ENCODE data around the gene PLPP1. TPM values are rescaled to one million over a fixed set of nuclear protein-coding genes. Genes with fewer than 3 reads are reported as not detected.

PLPP1 gene
- total and polyA plus RNA-seq, 5 donors: 79.8 to 150 (median 96.3) TPM

- no peak overlapping the region for H3K4me3 ChIP-seq (ENCODE audit: low read length)
- H3K4me1 ChIP-seq (ENCODE audit: control insufficient read depth, insufficient read depth, low read length): peaks cover 11% of the 10 kb centered on the region
- H3K27me3 ChIP-seq (ENCODE audit: control insufficient read depth, insufficient read depth): no peaks in the 10 kb centered on the region
- H3K9me3 ChIP-seq (ENCODE audit: control insufficient read depth, low read length): no peaks in the 10 kb centered on the region
- ATAC-seq (peak; percentile 28 to 50), DNase-seq (peak; percentile 40 to 68 (median 60))
- no peak overlapping the region for H3K27ac ChIP-seq (ENCODE audit: low read length)
- intact Hi-C loops (cut with DNase I): loop anchor here in 1 of 4 donors (10.0 kb wide), 1 partner anchor 105 kb away; the partner anchor contains the start of gene PLPP1
- 92% methylated on average over 9 of the region's 9 CpGs for WGBS
Measured at GRCh38 chr5:55429613-55430253, 105.0 kb downstream of the PLPP1 start.

GRCh38 chr5:55429221-55429612 is 105.5 kb downstream of the PLPP1 start:
- Histone ChIP-seq H3K9me3 (ENCODE audit: control insufficient read depth, low read length) (no peaks in the 10 kb centered on the region), H3K27ac (ENCODE audit: low read length) (no peak overlapping the region), H3K4me3 (ENCODE audit: low read length) (no peak overlapping the region), H3K4me1 (ENCODE audit: control insufficient read depth, insufficient read depth, low read length) (peaks cover 11% of the 10 kb centered on the region), H3K27me3 (ENCODE audit: control insufficient read depth, insufficient read depth) (no peaks in the 10 kb centered on the region)
- intact Hi-C loops (cut with DNase I): loop anchor here in 1 of 4 donors (10.0 kb wide), 1 partner anchor 106 kb away; the partner anchor contains the start of gene PLPP1
- WGBS: 48% methylated on average over 2 of the region's 2 CpGs
- ATAC-seq (no peak), DNase-seq (no peak)

GRCh38 chr5:55427157-55427556 is 107.6 kb downstream of the PLPP1 start:
- ATAC-seq (peak; percentile 62 to 77), DNase-seq (peak in 2 of 3 donors; percentile 29 to 33)
- WGBS: 64% methylated on average over 1 of the region's 1 CpG
- Histone ChIP-seq H3K4me1 (ENCODE audit: control insufficient read depth, insufficient read depth, low read length) (peaks cover 14% of the 10 kb centered on the region), H3K4me3 (ENCODE audit: low read length) (no peak overlapping the region), H3K27ac (ENCODE audit: low read length) (no peak overlapping the region), H3K9me3 (ENCODE audit: control insufficient read depth, low read length) (no peaks in the 10 kb centered on the region), H3K27me3 (ENCODE audit: control insufficient read depth, insufficient read depth) (no peaks in the 10 kb centered on the region)
- intact Hi-C loops (cut with DNase I): loop anchor here in 1 of 4 donors (10.0 kb wide), 1 partner anchor 108 kb away; the partner anchor contains the start of gene PLPP1

- no peak for ATAC-seq
- peaks cover 14% of the 10 kb centered on the region for H3K4me1 ChIP-seq (ENCODE audit: control insufficient read depth, insufficient read depth, low read length)
- WGBS: 95% methylated on average over 4 of the region's 4 CpGs
- no peaks in the 10 kb centered on the region for H3K27me3 ChIP-seq (ENCODE audit: control insufficient read depth, insufficient read depth)
- intact Hi-C loops (cut with DNase I): loop anchor here in 1 of 4 donors (10.0 kb wide), 1 partner anchor 108 kb away; the partner anchor contains the start of gene PLPP1
- DNase-seq: no peak
- H3K4me3 ChIP-seq (ENCODE audit: low read length): no peak overlapping the region
- no peaks in the 10 kb centered on the region for H3K9me3 ChIP-seq (ENCODE audit: control insufficient read depth, low read length)
- peak overlapping the region; percentile 48 for H3K27ac ChIP-seq (ENCODE audit: low read length)
Measured at GRCh38 chr5:55426455-55426854, 108.3 kb downstream of the PLPP1 start.

- Histone ChIP-seq H3K27me3 (ENCODE audit: control insufficient read depth, insufficient read depth) (no peaks in the 10 kb centered on the region), H3K27ac (ENCODE audit: low read length) (peak overlapping the region; percentile 21), H3K4me3 (ENCODE audit: low read length) (no peak overlapping the region), H3K9me3 (ENCODE audit: control insufficient read depth, low read length) (no peaks in the 10 kb centered on the region), H3K4me1 (ENCODE audit: control insufficient read depth, insufficient read depth, low read length) (peaks cover 3% of the 10 kb centered on the region)
- ATAC-seq: peak in 1 of 2 donors; percentile 13
- DNase-seq: no peak
- 84% methylated on average over 4 of the region's 4 CpGs for WGBS
- intact Hi-C loops (cut with DNase I): loop anchor here in 1 of 4 donors (10.0 kb wide), 1 partner anchor 114 kb away; the partner anchor contains the start of gene PLPP1
Measured at GRCh38 chr5:55421074-55421529, 113.7 kb downstream of the PLPP1 start.

GRCh38 chr5:55418994-55419968 is 115.5 kb downstream of the PLPP1 start:
- ATAC-seq: no peak

GRCh38 chr5:55416306-55416705 is 118.5 kb downstream of the PLPP1 start:
- intact Hi-C loops (cut with DNase I): no loop called here
- ATAC-seq (no peak), DNase-seq (no peak)
- no peaks in the 10 kb centered on the region for H3K27me3 ChIP-seq (ENCODE audit: control insufficient read depth, insufficient read depth)
- no peaks in the 10 kb centered on the region for H3K9me3 ChIP-seq (ENCODE audit: control insufficient read depth, low read length)
- no peak overlapping the region for H3K27ac ChIP-seq (ENCODE audit: low read length)
- H3K4me3 ChIP-seq (ENCODE audit: low read length): no peak overlapping the region
- no peaks in the 10 kb centered on the region for H3K4me1 ChIP-seq (ENCODE audit: control insufficient read depth, insufficient read depth, low read length)

More at GRCh38 chr5:55418994-55419968, 115.5 kb downstream of the PLPP1 start:
- no peak overlapping the region for H3K4me3 ChIP-seq (ENCODE audit: low read length)
- intact Hi-C loops (cut with DNase I): no loop called here
- no peak overlapping the region for H3K27ac ChIP-seq (ENCODE audit: low read length)
- no peak for DNase-seq
- no peaks in the 10 kb centered on the region for H3K9me3 ChIP-seq (ENCODE audit: control insufficient read depth, low read length)
- H3K4me1 ChIP-seq (ENCODE audit: control insufficient read depth, insufficient read depth, low read length): peaks cover 3% of the 10 kb centered on the region
- no peaks in the 10 kb centered on the region for H3K27me3 ChIP-seq (ENCODE audit: control insufficient read depth, insufficient read depth)

- H3K9me3 ChIP-seq (ENCODE audit: control insufficient read depth, low read length): no peaks in the 10 kb centered on the region
- no peak overlapping the region for H3K27ac ChIP-seq (ENCODE audit: low read length)
- ATAC-seq: no peak
- H3K4me3 ChIP-seq (ENCODE audit: low read length): no peak overlapping the region
- no peaks in the 10 kb centered on the region for H3K4me1 ChIP-seq (ENCODE audit: control insufficient read depth, insufficient read depth, low read length)
- intact Hi-C loops (cut with DNase I): no loop called here
- H3K27me3 ChIP-seq (ENCODE audit: control insufficient read depth, insufficient read depth): no peaks in the 10 kb centered on the region
- DNase-seq: no peak
Measured at GRCh38 chr5:55415071-55415470, 119.7 kb downstream of the PLPP1 start.

- 90% methylated on average over 2 of the region's 2 CpGs for WGBS
- intact Hi-C loops (cut with DNase I): no loop called here
- DNase-seq (no peak), ATAC-seq (no peak)
- Histone ChIP-seq H3K27me3 (ENCODE audit: control insufficient read depth, insufficient read depth) (no peaks in the 10 kb centered on the region), H3K4me3 (ENCODE audit: low read length) (no peak overlapping the region), H3K9me3 (ENCODE audit: control insufficient read depth, low read length) (no peaks in the 10 kb centered on the region), H3K4me1 (ENCODE audit: control insufficient read depth, insufficient read depth, low read length) (no peaks in the 10 kb centered on the region), H3K27ac (ENCODE audit: low read length) (no peak overlapping the region)
Measured at GRCh38 chr5:55413644-55414043, 121.1 kb downstream of the PLPP1 start.

- no peaks in the 10 kb centered on the region for H3K27me3 ChIP-seq (ENCODE audit: control insufficient read depth, insufficient read depth)
- 91% methylated on average over 1 of the region's 1 CpG for WGBS
- ATAC-seq (no peak), DNase-seq (no peak)
- H3K27ac ChIP-seq (ENCODE audit: low read length): no peak overlapping the region
- no peaks in the 10 kb centered on the region for H3K9me3 ChIP-seq (ENCODE audit: control insufficient read depth, low read length)
- intact Hi-C loops (cut with DNase I): no loop called here
- no peak overlapping the region for H3K4me3 ChIP-seq (ENCODE audit: low read length)
- H3K4me1 ChIP-seq (ENCODE audit: control insufficient read depth, insufficient read depth, low read length): peaks cover 2% of the 10 kb centered on the region
Measured at GRCh38 chr5:55411876-55412275, 122.9 kb downstream of the PLPP1 start.

- 69% methylated on average over 3 of the region's 3 CpGs for WGBS
- ATAC-seq (no peak), DNase-seq (no peak)
- H3K9me3 ChIP-seq (ENCODE audit: control insufficient read depth, low read length): no peaks in the 10 kb centered on the region
- H3K4me1 ChIP-seq (ENCODE audit: control insufficient read depth, insufficient read depth, low read length): peaks cover 2% of the 10 kb centered on the region
- H3K27me3 ChIP-seq (ENCODE audit: control insufficient read depth, insufficient read depth): no peaks in the 10 kb centered on the region
- H3K27ac ChIP-seq (ENCODE audit: low read length): no peak overlapping the region
- intact Hi-C loops (cut with DNase I): no loop called here
- H3K4me3 ChIP-seq (ENCODE audit: low read length): no peak overlapping the region
Measured at GRCh38 chr5:55410845-55411244, 123.9 kb downstream of the PLPP1 start.

Data from right cardiac atrium (tissue), 5 donors.